Fibroblast of the aortic adventitia (primary cell): Measurements from ENCODE around the gene NKX6-2. TPM values are rescaled to one million over a fixed set of nuclear protein-coding genes. Genes with fewer than 3 reads are reported as not detected.

Experiments used
- DNase-seq: peaks from one replicate; pipeline ENCODE4 v3.0.0-alpha.2; 2010; ENCODE audit warnings: low read depth
- H3K4me3 ChIP-seq: 2 replicates; pipeline ENCODE4 v1.5.1; 2011; ENCODE audit warnings: low read depth, mild to moderate bottlenecking, control low read depth, low read length, moderate library complexity
- CTCF ChIP-seq: IDR thresholded peaks from 2 replicates; pipeline ENCODE4 v1.5.1; 2011; ENCODE audit warnings: mild to moderate bottlenecking, low read length, control low read depth, inconsistent platforms; ENCODE audit not compliant: insufficient read depth
- total RNA-seq: library from RNA; depleted of rRNA; stranded (reverse); fragments of >200 nt; gene quantifications from 2 replicates; pipeline ENCODE4 v1.2.3, GENCODE V29; 2012; ENCODE audit warnings: low replicate concordance

Gene NKX6-2
- total RNA-seq, 1 donor, result not detected

- no peak overlapping the region for H3K4me3 ChIP-seq
- TF ChIP-seq CTCF, result no peak
- no peak for DNase-seq
These were observed 31.8 kb upstream of the NKX6-2 start for GRCh38 chr10:132817701-132818211.

GRCh38 chr10:132816718-132817117, 30.8 kb upstream of the NKX6-2 start:
- no peak for DNase-seq
- no peak for TF ChIP-seq CTCF
- H3K4me3 ChIP-seq, result no peak overlapping the region

- H3K4me3 ChIP-seq, result no peak overlapping the region
- TF ChIP-seq CTCF, result no peak
- no peak for DNase-seq
These were observed 29.4 kb upstream of the NKX6-2 start for GRCh38 chr10:132815168-132815857.

GRCh38 chr10:132814469-132814856, 28.5 kb upstream of the NKX6-2 start:
- DNase-seq, result no peak
- no peak overlapping the region for H3K4me3 ChIP-seq
- TF ChIP-seq CTCF, result no peak

GRCh38 chr10:132813560-132814468, 27.9 kb upstream of the NKX6-2 start:
- TF ChIP-seq CTCF, result no peak
- no peak overlapping the region for H3K4me3 ChIP-seq
- DNase-seq, result no peak

- no peak for TF ChIP-seq CTCF
- DNase-seq, result no peak
- H3K4me3 ChIP-seq, result no peak overlapping the region
These were observed 27.1 kb upstream of the NKX6-2 start for GRCh38 chr10:132813001-132813401.
